ENCODE measurements around the gene TTLL11.

TTLL11 gene

GRCh38 chr9:121844562-121844961 is 248.5 kb downstream of the TTLL11 start:
- H3K4me3 ChIP-seq (ENCODE audit: low read length, poor library complexity, severe bottlenecking) = no peak overlapping the region
- no peak overlapping the region for H2AFZ ChIP-seq (ENCODE audit: low read length)
- no peaks in the 10 kb centered on the region for H3K79me2 ChIP-seq (ENCODE audit: insufficient read depth, low read length)
- no peaks in the 10 kb centered on the region for H3K9me2 ChIP-seq (replicated peaks; ENCODE audit: low read depth, low read length)
- no peaks in the 10 kb centered on the region for H3K27me3 ChIP-seq (ENCODE audit: insufficient read depth, low read length, poor library complexity, severe bottlenecking)
- H3K9ac ChIP-seq (ENCODE audit: low read depth, low read length, poor library complexity, severe bottlenecking) = no peak overlapping the region
- TF ChIP-seq EZH2phosphoT487 (IDR thresholded peaks at IDR 0.05; ENCODE audit: borderline replicate concordance) (no peak), CTCF (conservative IDR thresholded peaks at IDR 0.05; ENCODE audit: low read length) (no peak)
- no peaks in the 10 kb centered on the region for H3F3A ChIP-seq (ENCODE audit: low read depth)
- H3K36me3 ChIP-seq (ENCODE audit: insufficient read depth, low read length) = peaks cover 9% of the 10 kb centered on the region; the same call in 1 of the 2 replicates
- no peak overlapping the region for H3K4me2 ChIP-seq (ENCODE audit: low read depth, low read length, poor library complexity, severe bottlenecking)
- H3K9me3 ChIP-seq (ENCODE audit: insufficient read depth, low read depth, low read length) = peaks cover 10% of the 10 kb centered on the region
- peaks cover 7% of the 10 kb centered on the region for H3K4me1 ChIP-seq (ENCODE audit: insufficient read depth, low read length, poor library complexity, severe bottlenecking)
- H4K20me1 ChIP-seq (ENCODE audit: insufficient read depth, low read length, poor library complexity, severe bottlenecking) = no peaks in the 10 kb centered on the region

- H3K36me3 ChIP-seq (ENCODE audit: insufficient read depth, low read length) = peaks cover 9% of the 10 kb centered on the region; the same call in 1 of the 2 replicates
- no peaks in the 10 kb centered on the region for H3F3A ChIP-seq (ENCODE audit: low read depth)
- no peak overlapping the region for H3K4me2 ChIP-seq (ENCODE audit: low read depth, low read length, poor library complexity, severe bottlenecking)
- no peaks in the 10 kb centered on the region for H4K20me1 ChIP-seq (ENCODE audit: insufficient read depth, low read length, poor library complexity, severe bottlenecking)
- no peak overlapping the region for H3K9ac ChIP-seq (ENCODE audit: low read depth, low read length, poor library complexity, severe bottlenecking)
- peaks cover 7% of the 10 kb centered on the region for H3K4me1 ChIP-seq (ENCODE audit: insufficient read depth, low read length, poor library complexity, severe bottlenecking)
- no peaks in the 10 kb centered on the region for H3K27me3 ChIP-seq (ENCODE audit: insufficient read depth, low read length, poor library complexity, severe bottlenecking)
- H3K79me2 ChIP-seq (ENCODE audit: insufficient read depth, low read length) = no peaks in the 10 kb centered on the region
- H3K9me3 ChIP-seq (ENCODE audit: insufficient read depth, low read depth, low read length) = peaks cover 8% of the 10 kb centered on the region
- TF ChIP-seq CTCF (conservative IDR thresholded peaks at IDR 0.05; ENCODE audit: low read length) = no peak
- no peak for TF ChIP-seq EZH2phosphoT487 (IDR thresholded peaks at IDR 0.05; ENCODE audit: borderline replicate concordance)
- H3K9me2 ChIP-seq (replicated peaks; ENCODE audit: low read depth, low read length) = no peaks in the 10 kb centered on the region
- H2AFZ ChIP-seq (ENCODE audit: low read length) = no peak overlapping the region
- H3K4me3 ChIP-seq (ENCODE audit: low read length, poor library complexity, severe bottlenecking) = no peak overlapping the region
Observed at GRCh38 chr9:121844098-121844497, 249.0 kb downstream of the TTLL11 start.

GRCh38 chr9:121842612-121842978 is 250.5 kb downstream of the TTLL11 start:
- H3K79me2 ChIP-seq (ENCODE audit: insufficient read depth, low read length) = no peaks in the 10 kb centered on the region
- H3K4me2 ChIP-seq (ENCODE audit: low read depth, low read length, poor library complexity, severe bottlenecking) = no peak overlapping the region
- H3K9me2 ChIP-seq (replicated peaks; ENCODE audit: low read depth, low read length) = no peaks in the 10 kb centered on the region
- H3K4me3 ChIP-seq (ENCODE audit: low read length, poor library complexity, severe bottlenecking) = no peak overlapping the region
- H2AFZ ChIP-seq (ENCODE audit: low read length) = no peak overlapping the region
- H3K4me1 ChIP-seq (ENCODE audit: insufficient read depth, low read length, poor library complexity, severe bottlenecking) = peaks cover 7% of the 10 kb centered on the region
- H3K9me3 ChIP-seq (ENCODE audit: insufficient read depth, low read depth, low read length) = peaks cover 4% of the 10 kb centered on the region
- no peaks in the 10 kb centered on the region for H3F3A ChIP-seq (ENCODE audit: low read depth)
- H4K20me1 ChIP-seq (ENCODE audit: insufficient read depth, low read length, poor library complexity, severe bottlenecking) = no peaks in the 10 kb centered on the region
- H3K36me3 ChIP-seq (ENCODE audit: insufficient read depth, low read length) = peaks cover 9% of the 10 kb centered on the region; the same call in 1 of the 2 replicates
- no peaks in the 10 kb centered on the region for H3K27me3 ChIP-seq (ENCODE audit: insufficient read depth, low read length, poor library complexity, severe bottlenecking)
- no peak for TF ChIP-seq EZH2phosphoT487 (IDR thresholded peaks at IDR 0.05; ENCODE audit: borderline replicate concordance)
- no peak for TF ChIP-seq CTCF (conservative IDR thresholded peaks at IDR 0.05; ENCODE audit: low read length)
- H3K9ac ChIP-seq (ENCODE audit: low read depth, low read length, poor library complexity, severe bottlenecking) = no peak overlapping the region

Data from Loucy (cell line).